Esophagus squamous epithelium (tissue), 4 donors: Measurements from ENCODE around the gene TP53AIP1.

Source experiments
- POLR2A ChIP-seq, 4 donors: fragments of 450-650 bp; IDR thresholded peaks; one replicate each; pipeline ENCODE4 v1.6.1; 2017; ENCODE audit warnings: antibody characterized with exemption in 4 of 4, mild to moderate bottlenecking in 4 of 4, moderate library complexity in 3 of 4
- TF ChIP-seq, protein P1 (sequence below), 6 experiments: fragments of 450-650 bp in 4 of 6; fragments of 200-600 bp in 2 of 6; sonication (generic) in 2 of 6; IDR thresholded peaks; one replicate each; pipeline ENCODE4 v1.5.1; 2016 to 2019; ENCODE audit warnings: antibody characterized with exemption in 6 of 6, mild to moderate bottlenecking in 4 of 6, moderate library complexity in 4 of 6

DNA sequence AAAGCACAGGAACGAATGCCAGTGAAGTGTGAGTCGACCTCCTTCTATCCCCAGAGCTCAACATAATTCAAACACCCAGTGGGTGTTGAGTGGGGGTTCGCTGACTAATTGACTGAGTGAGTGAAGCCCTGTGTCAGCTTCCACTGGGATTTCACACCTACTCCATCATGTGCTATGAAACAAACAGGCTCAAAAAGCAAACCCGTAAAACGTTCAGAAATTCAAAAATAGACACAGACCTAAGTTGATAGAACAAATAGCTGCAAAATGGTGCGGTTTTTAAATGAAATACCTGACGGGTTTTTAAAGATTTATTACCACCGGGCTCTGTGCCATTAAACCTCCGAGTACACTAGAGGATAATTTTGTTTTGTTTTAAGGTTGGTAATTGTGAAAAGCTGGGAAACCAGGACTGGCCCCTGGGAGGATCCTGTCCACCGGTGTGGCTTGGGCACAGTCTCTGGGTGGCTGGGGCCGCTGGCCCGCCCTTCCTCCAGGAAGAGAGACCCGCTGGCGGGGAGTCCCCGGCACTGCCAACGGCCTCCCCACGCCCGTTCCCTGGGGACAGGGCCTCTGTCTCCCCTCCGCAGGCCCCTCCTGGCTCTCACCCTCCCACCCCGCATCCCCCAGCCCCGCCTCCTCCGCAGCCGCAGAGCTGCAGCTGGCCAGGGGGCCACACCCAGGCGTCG is 37.9 kb downstream of the TP53AIP1 start:
- TF ChIP-seq, protein P1, sequence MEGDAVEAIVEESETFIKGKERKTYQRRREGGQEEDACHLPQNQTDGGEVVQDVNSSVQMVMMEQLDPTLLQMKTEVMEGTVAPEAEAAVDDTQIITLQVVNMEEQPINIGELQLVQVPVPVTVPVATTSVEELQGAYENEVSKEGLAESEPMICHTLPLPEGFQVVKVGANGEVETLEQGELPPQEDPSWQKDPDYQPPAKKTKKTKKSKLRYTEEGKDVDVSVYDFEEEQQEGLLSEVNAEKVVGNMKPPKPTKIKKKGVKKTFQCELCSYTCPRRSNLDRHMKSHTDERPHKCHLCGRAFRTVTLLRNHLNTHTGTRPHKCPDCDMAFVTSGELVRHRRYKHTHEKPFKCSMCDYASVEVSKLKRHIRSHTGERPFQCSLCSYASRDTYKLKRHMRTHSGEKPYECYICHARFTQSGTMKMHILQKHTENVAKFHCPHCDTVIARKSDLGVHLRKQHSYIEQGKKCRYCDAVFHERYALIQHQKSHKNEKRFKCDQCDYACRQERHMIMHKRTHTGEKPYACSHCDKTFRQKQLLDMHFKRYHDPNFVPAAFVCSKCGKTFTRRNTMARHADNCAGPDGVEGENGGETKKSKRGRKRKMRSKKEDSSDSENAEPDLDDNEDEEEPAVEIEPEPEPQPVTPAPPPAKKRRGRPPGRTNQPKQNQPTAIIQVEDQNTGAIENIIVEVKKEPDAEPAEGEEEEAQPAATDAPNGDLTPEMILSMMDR (IDR thresholded peaks at IDR 0.05): no peak
- no peak for TF ChIP-seq POLR2A (IDR thresholded peaks at IDR 0.05)
